HepG2 (cell line): ENCODE data around the gene GCNT3. TPM values are rescaled to one million over a fixed set of nuclear protein-coding genes. Genes with fewer than 3 reads are reported as not detected.

Source experiments
- ATAC-seq: fragments of 200-7000 bp; cut with Tn5 transposase; 3 replicates; pipeline ENCODE4 v1.9.1; 2020; ENCODE audit warnings: mild to moderate bottlenecking, moderate library complexity
- BruUV-seq: library from RNA; stranded (reverse); fragments of 400-500 nt; replicated peaks from 2 replicates; lab custom pipeline; 2021; lab: Mats Ljungman, UMichigan
- CTCF ChIA-PET: fragments of 300-600 bp; formaldehyde crosslinking; extraction: SDS; loops from one replicate; lab custom pipeline; 2021; ENCODE audit warnings: low total read pairs, inconsistent platforms, low intra/inter-chr PET ratio; lab: Yijun Ruan, JAX
- POLR2A ChIA-PET: fragments of 350-600 bp; sonication (Branson Sonifier 250); formaldehyde crosslinking; loops from one replicate; lab custom pipeline; 2020; ENCODE audit warnings: antibody characterized with exemption, inconsistent platforms; lab: Yijun Ruan, JAX
- DNase-seq: peaks from one replicate; pipeline ENCODE4 v3.0.0-alpha.2; 2015; ENCODE audit warnings: low spot score
- FAIRE-seq: peaks from 3 replicates; lab custom pipeline; 2011; peaks lifted over from hg19 to GRCh38; lab: Jason Lieb, UNC
- H2AFZ ChIP-seq: one replicate; pipeline ENCODE4 v1.6.1; 2011; ENCODE audit warnings: low read length, inconsistent platforms
- H3K27ac ChIP-seq: fragments of 300-600 bp; 3 replicates; pipeline ENCODE4 v1.8.0; 2011; ENCODE audit warnings: mixed run types, mild to moderate bottlenecking, mixed read lengths, low read length, inconsistent platforms; ENCODE audit not compliant: insufficient read depth; ENCODE audit errors: extremely low read length
- H3K27me3 ChIP-seq, 2 experiments: fragments of 200-600 bp in 1 of 2; 2 replicates in 1 of 2; 3 replicates in 1 of 2; pipeline versions ENCODE4 v1.6.0 to v1.8.0; 2011; ENCODE audit warnings: low read length in 2 of 2, mild to moderate bottlenecking in 2 of 2, moderate library complexity in 2 of 2, inconsistent platforms in 1 of 2; ENCODE audit not compliant: insufficient read depth in 2 of 2, control insufficient read depth in 1 of 2
- H3K36me3 ChIP-seq, 2 experiments: fragments of 200-600 bp in 1 of 2; replicated peaks in 1 of 2; 2 replicates in 1 of 2; 3 replicates in 1 of 2; pipeline versions ENCODE4 v1.5.1 to v1.8.0; 2011; ENCODE audit warnings: low read length in 2 of 2, inconsistent platforms in 1 of 2; ENCODE audit not compliant: insufficient read depth in 2 of 2, control insufficient read depth in 1 of 2
- H3K4me1 ChIP-seq: 2 replicates; pipeline ENCODE4 v1.5.1; 2012; ENCODE audit warnings: low read length, inconsistent platforms; ENCODE audit not compliant: insufficient read depth
- H3K4me2 ChIP-seq: 2 replicates; pipeline ENCODE4 v1.6.0; 2011; ENCODE audit warnings: low read depth, low read length, inconsistent platforms
- H3K4me3 ChIP-seq, 3 experiments: fragments of 200-600 bp in 1 of 3; sonication (generic), shearing (Covaris generic) in 1 of 3; replicated peaks in 1 of 3; 2 replicates each; pipeline ENCODE4 v1.5.1; 2011 to 2016; ENCODE audit warnings: low read length in 3 of 3, inconsistent platforms in 2 of 3, low read depth in 2 of 3, mild to moderate bottlenecking in 2 of 3, control low read depth in 1 of 3, mixed read lengths in 1 of 3; ENCODE audit not compliant: insufficient read depth in 1 of 3
- H3K79me2 ChIP-seq: one replicate; pipeline ENCODE4 v1.6.1; 2011; ENCODE audit warnings: low read length, inconsistent platforms; ENCODE audit not compliant: insufficient read depth
- H3K9ac ChIP-seq: 2 replicates; pipeline ENCODE4 v1.6.0; 2011; ENCODE audit warnings: mild to moderate bottlenecking, low read depth, low read length, inconsistent platforms; ENCODE audit not compliant: insufficient read depth
- H3K9me3 ChIP-seq: 2 replicates; pipeline ENCODE4 v1.5.1; 2012; ENCODE audit warnings: mild to moderate bottlenecking, low read length
- H4K20me1 ChIP-seq: 2 replicates; pipeline ENCODE4 v1.6.0; 2011; ENCODE audit warnings: inconsistent platforms, mild to moderate bottlenecking, low read length, moderate library complexity; ENCODE audit not compliant: insufficient read depth
- HNF4A ChIP-seq: sonication (generic); formaldehyde crosslinking; IDR thresholded peaks from 2 replicates; pipeline ENCODE4 v1.4.0; 2020; ENCODE audit warnings: missing genetic modification reagents
- IRF2 ChIP-seq: IDR thresholded peaks from 2 replicates; pipeline ENCODE4 v1.6.1; 2018; ENCODE audit warnings: missing genetic modification reagents, missing compliant biosample characterization
- JUN ChIP-seq: sonication (generic); formaldehyde crosslinking; IDR thresholded peaks from 2 replicates; pipeline ENCODE4 v1.4.0; 2020; ENCODE audit warnings: mild to moderate bottlenecking, missing genetic modification reagents
- JUND ChIP-seq: sonication (generic); formaldehyde crosslinking; IDR thresholded peaks from 2 replicates; pipeline ENCODE4 v1.8.0; 2022; ENCODE audit warnings: mild to moderate bottlenecking, missing genetic modification reagents
- PATZ1 ChIP-seq: sonication (generic); formaldehyde crosslinking; IDR thresholded peaks from 2 replicates; pipeline ENCODE4 v1.4.0; 2020; ENCODE audit warnings: missing genetic modification reagents
- PCBP2 ChIP-seq: fragments of 200-400 bp; formaldehyde crosslinking; optimal IDR thresholded peaks from 2 replicates; pipeline ENCODE3; 2018; ENCODE audit warnings: low read length, low read depth; ENCODE audit not compliant: poor library complexity, severe bottlenecking
- SMAD9 ChIP-seq: sonication (generic); formaldehyde crosslinking; IDR thresholded peaks from 2 replicates; pipeline ENCODE4 v1.5.1; 2020; ENCODE audit warnings: mild to moderate bottlenecking, missing genetic modification reagents
- ZNF232 ChIP-seq: sonication (generic); formaldehyde crosslinking; IDR thresholded peaks from 2 replicates; pipeline ENCODE4 v1.4.0; 2020; ENCODE audit warnings: missing genetic modification reagents, borderline replicate concordance
- ZNF350 ChIP-seq: sonication (generic); formaldehyde crosslinking; IDR thresholded peaks from 2 replicates; pipeline ENCODE4 v1.4.0; 2020; ENCODE audit warnings: mild to moderate bottlenecking, low read depth, missing genetic modification reagents, borderline replicate concordance
- ZNF431 ChIP-seq: sonication (generic); formaldehyde crosslinking; IDR thresholded peaks from 2 replicates; pipeline ENCODE4 v1.9.0; 2022; ENCODE audit warnings: missing genetic modification reagents, low read depth, mild to moderate bottlenecking, borderline replicate concordance
- ZNF713 ChIP-seq: sonication (generic); formaldehyde crosslinking; IDR thresholded peaks from 2 replicates; pipeline ENCODE4 v1.4.0; 2020; ENCODE audit warnings: mild to moderate bottlenecking, missing genetic modification reagents
- ZNF83 ChIP-seq: sonication (generic); formaldehyde crosslinking; IDR thresholded peaks from 2 replicates; pipeline ENCODE4 v1.4.0; 2020; ENCODE audit warnings: missing genetic modification reagents, mild to moderate bottlenecking, borderline replicate concordance
- WGBS: methylation state at CpG from one replicate; pipeline ENCODE4 v1.1.6; 2017; ENCODE audit warnings: low lambda C conversion rate; 5-methylcytosine and 5-hydroxymethylcytosine counted together
- in situ Hi-C: cut with HindIII; loops from 2 replicates; pipeline ENCODE4 v1.10.0; 2017; ENCODE audit warnings: low pct_unique_long_range_greater_than_20kb; ENCODE audit not compliant: extremely low pct_ligation_motif_present
- intact Hi-C: fragments of 100-400 bp; cut with micrococcal nuclease; formaldehyde crosslinking; loops from one replicate; pipeline ENCODE4 v1.10.0; 2022; ENCODE audit not compliant: unreplicated experiment
- polyA plus RNA-seq, 8 experiments: library from polyadenylated mRNA; depleted of rRNA in 3 of 8; stranded (reverse) in 7 of 8; unstranded in 1 of 8; fragments of >200 nt; fragmentation: Illumina TruSeq in 4 of 8; extraction: Trizol in 4 of 8; gene quantifications; 2 replicates each; pipeline versions ENCODE4 v1.2.1 to v1.2.3, GENCODE V29; 2011 to 2016; ENCODE audit warnings: low read depth in 4 of 8, missing spikeins in 1 of 8, mixed read lengths in 1 of 8; ENCODE audit not compliant: insufficient read depth in 1 of 8
- total RNA-seq, 5 experiments: library from RNA; depleted of rRNA; stranded (reverse); fragments of >200 nt; fragmentation: Illumina TruSeq; extraction: Trizol; gene quantifications; 2 replicates each; pipeline ENCODE4 v1.2.3, GENCODE V29; 2016; ENCODE audit warnings: low read depth in 1 of 5
- TF ChIP-seq, protein P1 (sequence below): sonication (generic); formaldehyde crosslinking; IDR thresholded peaks from 2 replicates; pipeline ENCODE4 v1.5.1; 2020; ENCODE audit warnings: mild to moderate bottlenecking, missing genetic modification reagents

GCNT3 gene
- total and polyA plus RNA-seq, 2 of the 13 experiments (the other 11 are each of a cell fraction or from before 2014, with no cell fraction given) = 6.8 to 9.8 TPM

DNA sequence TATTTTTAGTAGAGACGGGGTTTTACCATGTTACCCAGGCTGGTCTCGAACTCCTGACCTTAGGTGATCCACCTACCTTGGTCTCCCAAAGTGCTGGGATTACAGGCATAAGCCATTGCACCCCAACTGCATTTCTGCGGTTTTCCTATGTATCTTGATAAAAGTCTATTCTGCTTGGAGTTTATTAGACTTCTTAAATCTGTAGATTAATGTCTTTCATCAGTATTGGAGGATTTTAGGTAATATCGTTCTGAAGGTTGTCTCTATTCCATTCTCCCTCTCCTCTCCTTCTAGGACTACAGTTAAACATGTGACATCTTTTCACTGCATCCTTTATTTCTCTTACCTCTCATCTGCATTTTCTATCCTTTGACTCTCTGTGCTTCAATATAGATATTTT, 46.3 kb upstream of the GCNT3 start:
- no TSS peak for BruUV-seq
- Histone ChIP-seq H3K4me3 (no peak overlapping the region), H3K4me1 (peaks cover 25% of the 10 kb centered on the region), H3K27ac (no peak overlapping the region), H2AFZ (no peak overlapping the region), H3K9ac (no peak overlapping the region), H3K36me3 (no peaks in the 10 kb centered on the region), H3K79me2 (no peaks in the 10 kb centered on the region), H3K4me2 (no peak overlapping the region), H3K9me3 (no peaks in the 10 kb centered on the region), H4K20me1 (no peaks in the 10 kb centered on the region), H3K27me3 (peaks cover 0 to 6% of the 10 kb centered on the region in 2 experiments; a peak in 1 of 5 replicates)
- DNase-seq = no peak
- CTCF ChIA-PET = no interaction called here
- ATAC-seq = no peak
- no peak for FAIRE-seq
- 25% methylated on average over 4 of the region's 4 CpGs for WGBS
- POLR2A ChIA-PET = no interaction called here
- in situ Hi-C loops = no loop called here
- no peak for TF ChIP-seq ZNF83 (CRISPR knock-in tag)
- TF ChIP-seq ZNF431 (CRISPR knock-in tag) = no peak
- no peak for TF ChIP-seq IRF2 (CRISPR knock-in tag)
- no peak for TF ChIP-seq JUN (CRISPR knock-in tag)
- TF ChIP-seq, protein P1, sequence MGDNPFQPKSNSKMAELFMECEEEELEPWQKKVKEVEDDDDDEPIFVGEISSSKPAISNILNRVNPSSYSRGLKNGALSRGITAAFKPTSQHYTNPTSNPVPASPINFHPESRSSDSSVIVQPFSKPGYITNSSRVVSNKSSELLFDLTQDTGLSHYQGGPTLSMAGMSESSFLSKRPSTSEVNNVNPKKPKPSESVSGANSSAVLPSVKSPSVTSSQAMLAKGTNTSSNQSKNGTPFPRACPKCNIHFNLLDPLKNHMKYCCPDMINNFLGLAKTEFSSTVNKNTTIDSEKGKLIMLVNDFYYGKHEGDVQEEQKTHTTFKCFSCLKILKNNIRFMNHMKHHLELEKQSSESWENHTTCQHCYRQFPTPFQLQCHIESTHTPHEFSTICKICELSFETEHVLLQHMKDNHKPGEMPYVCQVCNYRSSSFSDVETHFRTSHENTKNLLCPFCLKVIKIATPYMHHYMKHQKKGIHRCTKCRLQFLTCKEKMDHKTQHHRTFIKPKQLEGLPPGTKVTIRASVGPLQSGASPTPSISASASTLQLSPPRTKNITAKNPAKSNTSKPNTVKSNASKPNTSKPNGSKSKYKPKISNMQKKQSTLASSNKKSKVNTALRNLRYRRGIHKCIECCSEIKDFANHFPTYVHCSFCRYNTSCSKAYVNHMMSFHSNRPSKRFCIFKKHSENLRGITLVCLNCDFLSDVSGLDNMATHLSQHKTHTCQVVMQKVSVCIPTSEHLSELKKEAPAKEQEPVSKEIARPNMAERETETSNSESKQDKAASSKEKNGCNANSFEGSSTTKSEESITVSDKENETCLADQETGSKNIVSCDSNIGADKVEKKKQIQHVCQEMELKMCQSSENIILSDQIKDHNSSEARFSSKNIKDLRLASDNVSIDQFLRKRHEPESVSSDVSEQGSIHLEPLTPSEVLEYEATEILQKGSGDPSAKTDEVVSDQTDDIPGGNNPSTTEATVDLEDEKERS (CRISPR knock-in tag) = no peak
- no peak for TF ChIP-seq ZNF350 (CRISPR knock-in tag)
- TF ChIP-seq SMAD9 (CRISPR knock-in tag) = no peak
- no peak for TF ChIP-seq ZNF232 (CRISPR knock-in tag)
- no peak for TF ChIP-seq PATZ1
- TF ChIP-seq JUND (CRISPR knock-in tag) = no peak
- no peak for TF ChIP-seq PCBP2
- TF ChIP-seq HNF4A (CRISPR knock-in tag) = no peak
- TF ChIP-seq ZNF713 (CRISPR knock-in tag) = no peak
- intact Hi-C loops = no loop called here
